Neural cell (in vitro differentiated cells): ENCODE results near the gene HSPB2. TPM values are rescaled to one million over a fixed set of nuclear protein-coding genes. Genes with fewer than 3 reads are reported as not detected.

Experiments
- H2AFZ ChIP-seq: fragments of 200-600, 300-800 bp; sonication (generic), shearing (Covaris generic); 2 replicates; pipeline ENCODE4 v1.6.0; 2014; ENCODE audit warnings: low read depth, mild to moderate bottlenecking, antibody characterized with exemption, low read length, moderate library complexity
- H3F3A ChIP-seq: fragments of 200-600 bp; shearing (Covaris generic); 2 replicates; pipeline ENCODE4 v1.6.1; 2016; ENCODE audit warnings: mild to moderate bottlenecking, moderate library complexity, mixed read lengths, antibody characterized with exemption, low read length; ENCODE audit not compliant: insufficient read depth, poor library complexity, severe bottlenecking
- H3K27ac ChIP-seq: fragments of 200-600, 300-800 bp; sonication (generic), shearing (Covaris generic); 2 replicates; pipeline ENCODE4 v1.5.1; 2014; ENCODE audit warnings: mild to moderate bottlenecking, low read length, moderate library complexity
- H3K27me3 ChIP-seq: fragments of 300-800, 200-600 bp; sonication (generic), shearing (Covaris generic); 2 replicates; pipeline ENCODE4 v1.6.0; 2014; ENCODE audit warnings: mild to moderate bottlenecking, low read depth, low read length, moderate library complexity; ENCODE audit not compliant: insufficient read depth
- H3K36me3 ChIP-seq: fragments of 300-800, 200-600 bp; sonication (generic), shearing (Covaris generic); 2 replicates; pipeline ENCODE4 v1.5.1; 2014; ENCODE audit warnings: mild to moderate bottlenecking, antibody characterized with exemption, low read length, moderate library complexity; ENCODE audit not compliant: insufficient read depth
- H3K4me2 ChIP-seq: fragments of 300-800, 200-600 bp; sonication (generic), shearing (Covaris generic); 2 replicates; pipeline ENCODE4 v1.6.0; 2014; ENCODE audit warnings: mild to moderate bottlenecking, low read length
- H3K4me3 ChIP-seq: fragments of 300-800, 200-600 bp; sonication (generic), shearing (Covaris generic); 2 replicates; pipeline ENCODE4 v1.5.1; 2014; ENCODE audit warnings: mild to moderate bottlenecking, low read length, moderate library complexity
- H3K79me2 ChIP-seq: fragments of 200-600 bp; shearing (Covaris generic); replicated peaks from 2 replicates; pipeline ENCODE4 v1.6.0; 2014; ENCODE audit warnings: mild to moderate bottlenecking, low read length, moderate library complexity; ENCODE audit not compliant: insufficient read depth
- H3K9ac ChIP-seq: fragments of 300-800, 200-600 bp; sonication (generic), shearing (Covaris generic); 2 replicates; pipeline ENCODE4 v1.6.1; 2016; ENCODE audit warnings: mild to moderate bottlenecking, low read length, mixed read lengths
- H3K9me2 ChIP-seq: fragments of 200-600 bp; shearing (Covaris generic); 2 replicates; pipeline ENCODE4 v1.6.1; 2016; ENCODE audit warnings: mild to moderate bottlenecking, low read length, mixed read lengths; ENCODE audit not compliant: insufficient read depth
- H3K9me3 ChIP-seq: fragments of 200-600, 300-800 bp; sonication (generic), shearing (Covaris generic); 2 replicates; pipeline ENCODE4 v1.6.1; 2016; ENCODE audit warnings: mild to moderate bottlenecking, mixed run types, low read length, moderate library complexity, mixed read lengths
- H4K20me1 ChIP-seq: fragments of 200-600 bp; shearing (Covaris generic); 2 replicates; pipeline ENCODE4 v1.6.1; 2016; ENCODE audit warnings: mild to moderate bottlenecking, mixed run types; ENCODE audit not compliant: insufficient read depth
- CTCF ChIP-seq: fragments of 450-650 bp; IDR thresholded peaks from 2 replicates; pipeline ENCODE4 v1.5.1; 2014; ENCODE audit warnings: antibody characterized with exemption, mild to moderate bottlenecking, moderate library complexity; ENCODE audit not compliant: poor library complexity, severe bottlenecking
- EP300 ChIP-seq: fragments of 450-650 bp; conservative IDR thresholded peaks from 2 replicates; pipeline ENCODE4 v1.6.1; 2014; ENCODE audit warnings: antibody characterized with exemption, mild to moderate bottlenecking, moderate library complexity; ENCODE audit not compliant: poor library complexity, severe bottlenecking
- EZH2 ChIP-seq: fragments of 200-600, 300-800 bp; shearing (Covaris generic), sonication (generic); IDR thresholded peaks from 2 replicates; pipeline ENCODE4 v1.6.1; 2014; ENCODE audit warnings: antibody characterized with exemption, low read length, borderline replicate concordance, mild to moderate bottlenecking; ENCODE audit not compliant: insufficient read depth, poor library complexity, severe bottlenecking
- MXI1 ChIP-seq: fragments of 450-650 bp; conservative IDR thresholded peaks from 2 replicates; pipeline ENCODE4 v1.6.1; 2014; ENCODE audit warnings: antibody characterized with exemption, mild to moderate bottlenecking; ENCODE audit not compliant: poor library complexity, severe bottlenecking
- POLR2AphosphoS5 ChIP-seq: IDR thresholded peaks from 2 replicates; pipeline ENCODE4 v1.6.1; 2012
- RAD21 ChIP-seq: fragments of 450-650 bp; conservative IDR thresholded peaks from 2 replicates; pipeline ENCODE4 v1.6.1; 2014; ENCODE audit warnings: antibody characterized with exemption, mild to moderate bottlenecking, moderate library complexity
- REST ChIP-seq: IDR thresholded peaks from 2 replicates; pipeline ENCODE4 v1.6.1; 2012; ENCODE audit warnings: borderline replicate concordance
- SMC3 ChIP-seq: fragments of 450-650 bp; conservative IDR thresholded peaks from 2 replicates; pipeline ENCODE4 v1.6.1; 2014; ENCODE audit warnings: antibody characterized with exemption, mild to moderate bottlenecking, moderate library complexity; ENCODE audit not compliant: poor library complexity
- TAF1 ChIP-seq: IDR thresholded peaks from 2 replicates; pipeline ENCODE4 v1.6.1; 2012; ENCODE audit warnings: low read depth
- polyA plus RNA-seq: library from polyadenylated mRNA; depleted of rRNA; stranded (reverse); fragments of >200 nt; gene quantifications from 2 replicates; pipeline ENCODE4 v1.2.3, GENCODE V29; 2014

Gene HSPB2
- polyA plus RNA-seq, 1 donor from 2014 or later, result not detected

GRCh38 chr11:111946499-111946898 is 34.0 kb downstream of the HSPB2 start:
- no peaks in the 10 kb centered on the region for H3K36me3 ChIP-seq
- TF ChIP-seq REST, result no peak
- H3K79me2 ChIP-seq, result peaks cover 7% of the 10 kb centered on the region
- no peaks in the 10 kb centered on the region for H3K9me2 ChIP-seq
- no peak overlapping the region for H3K4me2 ChIP-seq
- H3K9ac ChIP-seq, result no peak overlapping the region
- H3K27me3 ChIP-seq, result no peaks in the 10 kb centered on the region
- H3K27ac ChIP-seq, result no peak overlapping the region
- H2AFZ ChIP-seq, result no peak overlapping the region
- no peaks in the 10 kb centered on the region for H3F3A ChIP-seq
- no peak overlapping the region for H3K4me3 ChIP-seq
- no peaks in the 10 kb centered on the region for H4K20me1 ChIP-seq
- no peaks in the 10 kb centered on the region for H3K9me3 ChIP-seq

GRCh38 chr11:111947143-111947542 is 34.6 kb downstream of the HSPB2 start:
- Histone ChIP-seq H4K20me1 (no peaks in the 10 kb centered on the region), H2AFZ (no peak overlapping the region), H3K9ac (no peak overlapping the region), H3K79me2 (peaks cover 7% of the 10 kb centered on the region), H3K4me3 (no peak overlapping the region), H3K27me3 (no peaks in the 10 kb centered on the region), H3K9me2 (no peaks in the 10 kb centered on the region), H3K36me3 (no peaks in the 10 kb centered on the region), H3F3A (no peaks in the 10 kb centered on the region), H3K9me3 (no peaks in the 10 kb centered on the region), H3K4me2 (no peak overlapping the region), H3K27ac (no peak overlapping the region)
- TF ChIP-seq REST (no peak), POLR2AphosphoS5 (no peak), RAD21 (no peak), SMC3 (no peak), EZH2 (no peak), MXI1 (no peak), CTCF (no peak), TAF1 (no peak), EP300 (no peak)
